ENCODE data around the gene DOK6.
A peak's percentile ranks its signal among the peaks of the same experiment; 100 is the strongest.

DOK6 gene

GRCh38 chr18:69557282-69557681 lies 156.6 kb downstream of the DOK6 start:
- no peak for DNase-seq

GRCh38 chr18:69558052-69558451 lies 157.4 kb downstream of the DOK6 start:
- no peak for DNase-seq

GRCh38 chr18:69559604-69560003 lies 158.9 kb downstream of the DOK6 start:
- DNase-seq, result no peak

- DNase-seq, result no peak
Measured at GRCh38 chr18:69564602-69565001, 163.9 kb downstream of the DOK6 start.

- DNase-seq, result no peak
Measured at GRCh38 chr18:69567813-69568488, 167.3 kb downstream of the DOK6 start.

GRCh38 chr18:69569133-69569532 lies 168.4 kb downstream of the DOK6 start:
- DNase-seq, result no peak

- DNase-seq, result no peak
Measured at GRCh38 chr18:69574401-69574800, 173.7 kb downstream of the DOK6 start.

- DNase-seq, result no peak
Measured at GRCh38 chr18:69580107-69580506, 179.4 kb downstream of the DOK6 start.

GRCh38 chr18:69584429-69584828 lies 183.7 kb downstream of the DOK6 start:
- no peak for DNase-seq

- no peak for DNase-seq
Measured at GRCh38 chr18:69585696-69586095, 185.0 kb downstream of the DOK6 start.

- DNase-seq, result no peak
Measured at GRCh38 chr18:69586537-69586936, 185.8 kb downstream of the DOK6 start.

- no peak for DNase-seq
Measured at GRCh38 chr18:69588301-69588700, 187.6 kb downstream of the DOK6 start.

GRCh38 chr18:69590150-69590549 lies 189.5 kb downstream of the DOK6 start:
- DNase-seq, result no peak

- DNase-seq, result no peak
Measured at GRCh38 chr18:69596345-69596744, 195.7 kb downstream of the DOK6 start.

GRCh38 chr18:69597561-69597960 lies 196.9 kb downstream of the DOK6 start:
- DNase-seq, result no peak

GRCh38 chr18:69599377-69599776 lies 198.7 kb downstream of the DOK6 start:
- peak; percentile 69 for DNase-seq

- no peak for DNase-seq
Measured at GRCh38 chr18:69612242-69612641, 211.6 kb downstream of the DOK6 start.

- no peak for DNase-seq
Measured at GRCh38 chr18:69616114-69616513, 215.4 kb downstream of the DOK6 start.

- no peak for DNase-seq
Measured at GRCh38 chr18:69617408-69617807, 216.7 kb downstream of the DOK6 start.

GRCh38 chr18:69617888-69618287 lies 217.2 kb downstream of the DOK6 start:
- no peak for DNase-seq

- no peak for DNase-seq
Measured at GRCh38 chr18:69622184-69622583, 221.5 kb downstream of the DOK6 start.

- DNase-seq, result no peak
Measured at GRCh38 chr18:69622961-69623360, 222.3 kb downstream of the DOK6 start.

- DNase-seq, result no peak
Measured at GRCh38 chr18:69626171-69626570, 225.5 kb downstream of the DOK6 start.

- DNase-seq, result no peak
Measured at GRCh38 chr18:69626643-69627242, 226.1 kb downstream of the DOK6 start.

- DNase-seq, result no peak
Measured at GRCh38 chr18:69628774-69629359, 228.2 kb downstream of the DOK6 start.

Data from NCI-H1417 treated with DMSO at 0.1 percent for 48 hours (cell line).